Activated CD4-positive, alpha-beta T cell treated with anti-CD3 and anti-CD28 coated beads, Interleukin-2, amount 50 U/mL, for 1 hour (primary cell): ENCODE measurements around the gene OR7C1.
"Not testable (repeated sequence)": the region's sequence is repeated elsewhere in the genome, so short reads cannot be mapped to it uniquely, and the experiment has no call there.

Source experiments
- DNase-seq: peaks from one replicate; pipeline ENCODE4 v3.0.0-alpha.2; 2020

OR7C1 gene

DNA sequence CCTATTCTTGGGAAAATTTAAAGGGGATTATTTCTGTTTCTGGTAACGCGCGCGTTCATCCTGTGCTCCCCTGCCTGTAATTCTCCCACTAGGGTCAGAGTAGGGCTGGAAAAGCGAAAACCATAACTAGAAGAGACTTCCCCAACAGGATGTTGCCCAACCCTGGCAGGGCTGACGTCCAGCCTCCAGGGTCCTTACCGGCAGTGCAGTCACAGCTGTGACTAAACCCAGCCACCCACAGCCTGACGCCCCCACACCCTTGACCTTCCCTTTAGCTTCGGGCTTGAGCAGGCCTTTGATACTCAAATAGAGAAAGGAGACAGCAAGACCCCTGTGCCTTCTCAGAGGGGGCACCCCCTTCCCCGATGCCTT lies 50.3 kb downstream of the OR7C1 start:
- not testable (repeated sequence) for DNase-seq

DNA sequence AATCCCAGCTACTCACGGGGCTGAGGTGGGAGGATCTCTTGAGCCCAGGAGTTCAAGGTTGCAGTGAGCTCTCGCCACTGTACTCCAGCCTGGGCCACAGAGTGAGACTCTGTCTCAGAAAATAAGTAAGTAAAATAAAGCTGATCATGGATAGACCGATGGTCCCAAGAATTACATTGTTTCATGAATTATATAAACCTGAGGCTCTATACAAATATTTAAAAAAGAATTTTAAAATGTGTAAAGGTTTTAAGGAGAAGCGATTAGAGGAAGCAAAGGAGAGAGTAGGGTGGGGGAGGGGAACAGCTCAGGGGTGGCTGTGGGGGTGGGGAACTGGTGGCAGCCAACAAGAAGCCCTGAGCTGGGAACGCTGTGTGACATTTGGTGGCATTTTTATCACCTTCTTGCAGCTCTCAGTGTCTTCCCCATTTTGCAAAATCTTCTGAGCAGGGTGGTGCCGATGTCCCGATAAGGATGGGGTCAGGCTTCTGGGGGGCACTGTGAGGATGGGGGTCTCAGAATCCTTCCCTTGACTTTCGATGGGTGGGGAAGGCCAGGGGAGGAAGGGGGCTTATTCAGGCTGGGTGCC lies 51.5 kb downstream of the OR7C1 start:
- not testable (repeated sequence) for DNase-seq

DNA sequence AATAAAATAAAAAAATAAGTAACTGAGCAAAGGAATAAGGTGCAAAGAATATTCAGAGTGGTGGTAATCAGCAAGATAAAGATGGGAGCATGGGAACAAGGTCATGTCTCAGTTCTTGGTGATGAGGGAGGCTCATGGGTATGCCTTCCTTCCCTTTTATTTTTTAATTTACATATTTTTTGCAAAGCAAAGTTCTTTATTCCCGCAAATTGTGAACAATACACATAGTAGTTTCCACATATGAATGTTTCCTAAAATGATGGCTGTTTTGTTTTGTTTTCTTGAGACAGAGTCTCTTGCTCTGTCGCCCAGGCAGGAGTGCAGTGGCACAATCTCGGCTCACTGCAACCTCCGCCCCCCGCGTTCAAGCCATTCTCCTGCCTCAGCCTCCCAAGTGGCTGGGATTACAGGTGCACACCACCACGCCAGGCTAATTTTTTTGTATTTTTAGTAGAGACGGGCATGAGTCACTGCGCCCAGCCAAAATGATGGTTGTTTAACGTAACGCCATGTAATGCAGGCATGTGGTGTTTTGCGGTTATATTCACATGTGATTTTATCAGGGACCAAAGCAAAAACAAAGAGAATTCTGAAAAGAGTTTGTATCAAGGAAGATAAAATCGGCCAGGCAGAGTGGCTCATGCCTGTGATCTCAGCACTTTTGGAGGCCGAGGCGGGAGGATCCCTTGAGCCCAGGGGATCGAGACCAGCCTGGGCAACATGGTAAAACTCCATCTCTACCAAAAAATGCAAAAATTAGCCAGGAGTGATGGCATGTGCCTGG lies 52.2 kb downstream of the OR7C1 start:
- no peak for DNase-seq

DNA sequence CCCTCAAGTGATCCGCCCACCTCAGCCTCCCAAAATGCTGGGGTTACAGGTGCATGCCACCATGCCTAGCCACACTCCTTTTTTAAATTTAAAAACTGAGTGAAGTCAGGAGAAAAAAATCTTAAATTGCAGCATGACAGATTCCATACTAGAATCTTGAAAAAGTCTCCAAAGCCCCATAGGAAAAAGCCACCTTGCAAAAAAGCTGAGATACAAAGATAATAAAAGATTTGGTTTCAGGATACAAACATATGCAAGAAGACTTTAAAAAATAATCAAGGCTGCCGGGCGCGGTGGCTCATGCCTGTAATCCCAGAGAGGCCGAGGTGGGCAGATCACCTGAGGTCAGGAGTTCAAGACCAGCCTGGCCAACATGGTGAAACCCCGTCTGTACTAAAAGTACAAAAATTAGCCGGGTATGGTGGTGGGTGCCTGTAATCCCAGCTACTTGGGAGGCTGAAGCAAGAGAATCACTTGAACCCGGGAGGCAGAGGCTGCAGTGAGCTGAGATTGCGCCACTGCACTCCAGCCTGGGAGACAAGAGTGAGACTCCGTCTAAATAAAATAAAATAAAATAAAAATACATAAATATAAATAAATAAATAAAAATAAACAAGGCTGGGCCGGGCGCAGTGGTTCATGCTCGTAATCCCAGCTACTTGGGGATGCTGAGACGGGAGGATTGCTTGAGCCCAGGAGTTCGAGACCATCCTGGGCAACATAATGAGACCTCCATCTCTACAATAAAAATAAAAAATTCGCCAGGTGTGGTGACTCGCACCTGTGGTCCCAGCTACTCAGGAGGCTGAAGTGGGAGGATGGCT lies 53.1 kb downstream of the OR7C1 start:
- not testable (repeated sequence) for DNase-seq

DNA sequence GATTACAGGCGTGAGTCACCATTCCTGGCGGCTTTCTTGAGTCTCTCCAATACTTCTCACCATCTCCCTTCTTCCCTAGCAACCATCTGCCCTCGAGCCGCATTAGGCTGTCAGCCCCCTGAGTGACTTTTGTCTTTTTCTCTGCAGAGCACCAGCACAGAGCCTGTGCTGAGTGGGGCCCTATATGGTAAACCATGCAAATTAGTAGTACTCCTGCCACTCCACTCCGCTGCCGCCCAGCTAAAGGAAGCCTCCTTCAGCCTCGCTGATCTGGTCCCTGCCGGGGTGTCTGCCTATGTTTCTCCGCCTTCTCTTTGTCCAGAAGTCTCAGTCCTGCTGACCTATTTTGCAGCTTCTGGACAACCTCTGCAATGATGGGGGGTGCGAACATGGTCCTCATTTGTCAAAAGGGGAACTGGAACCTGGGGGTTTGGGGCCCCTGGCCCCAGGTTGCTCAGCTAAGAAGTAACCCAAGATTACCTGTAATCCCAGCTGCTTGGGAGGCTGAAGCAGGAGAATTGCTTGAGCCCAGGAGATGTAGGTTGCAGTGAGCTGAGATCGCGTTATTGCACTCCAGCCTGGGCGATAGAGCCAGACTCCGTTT lies 54.3 kb downstream of the OR7C1 start:
- DNase-seq, result not testable (repeated sequence)

DNA sequence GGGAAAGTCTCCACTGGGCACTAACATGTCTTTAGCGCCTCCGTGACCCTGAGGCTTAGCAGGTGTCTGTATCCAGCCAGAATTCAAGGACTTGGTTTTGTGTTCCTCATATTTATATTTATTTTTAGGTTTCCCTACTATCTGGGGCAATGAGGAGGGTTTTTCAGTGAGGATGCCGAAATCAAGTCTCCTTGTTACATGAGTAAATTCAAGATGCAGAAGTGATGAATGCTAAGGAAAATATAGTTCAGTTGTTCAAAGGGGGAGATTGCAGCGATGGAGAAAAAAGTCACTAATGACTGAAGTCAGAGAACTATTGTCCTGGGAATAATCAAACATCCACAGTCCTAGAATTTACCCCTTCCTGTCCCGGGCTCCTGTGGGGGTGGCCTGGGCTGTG lies 55.8 kb downstream of the OR7C1 start:
- DNase-seq, result no peak

DNA sequence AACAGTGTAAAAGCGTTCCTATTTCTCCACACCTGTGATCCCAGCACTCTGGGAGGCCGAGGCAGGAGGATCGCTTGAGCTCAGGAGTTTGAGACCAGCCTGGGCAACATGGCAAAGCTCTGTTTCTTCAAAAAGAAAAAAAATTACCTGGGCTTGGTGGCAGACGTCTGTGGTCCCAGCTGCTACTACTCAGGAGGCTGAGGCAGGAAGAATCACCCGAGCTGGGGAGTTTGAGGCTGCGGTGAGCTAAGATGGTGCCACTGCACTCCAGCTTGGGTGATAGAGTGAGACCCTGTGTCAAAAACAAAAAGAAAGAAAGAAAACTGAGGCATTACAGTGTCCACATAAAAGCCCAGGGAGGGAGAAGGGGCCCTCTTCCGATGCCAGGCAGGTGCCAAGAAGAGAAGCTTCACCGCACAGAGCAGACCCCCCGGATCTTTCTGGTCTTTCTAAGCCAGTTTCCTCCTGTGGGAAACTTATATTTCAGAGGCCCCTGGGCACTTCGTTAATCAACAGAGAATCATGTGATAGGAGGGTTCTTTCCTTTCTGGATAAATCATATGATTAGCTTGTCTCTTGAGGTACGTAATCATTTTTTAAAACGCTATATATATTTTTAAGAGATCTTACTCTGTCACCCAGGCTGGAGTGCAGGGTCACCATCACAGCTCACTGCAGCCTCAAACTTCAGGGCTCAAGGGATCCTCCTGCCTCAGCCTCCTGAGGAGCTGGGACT lies 56.7 kb downstream of the OR7C1 start, which contains the start of gene ADGRE2:
Gene ADGRE2, minus strand, starts transcription at position 451 of the 736 bp plus-strand sequence. CDS start 1,804 bp downstream, outside the sequence.
- not testable (repeated sequence) for DNase-seq

DNA sequence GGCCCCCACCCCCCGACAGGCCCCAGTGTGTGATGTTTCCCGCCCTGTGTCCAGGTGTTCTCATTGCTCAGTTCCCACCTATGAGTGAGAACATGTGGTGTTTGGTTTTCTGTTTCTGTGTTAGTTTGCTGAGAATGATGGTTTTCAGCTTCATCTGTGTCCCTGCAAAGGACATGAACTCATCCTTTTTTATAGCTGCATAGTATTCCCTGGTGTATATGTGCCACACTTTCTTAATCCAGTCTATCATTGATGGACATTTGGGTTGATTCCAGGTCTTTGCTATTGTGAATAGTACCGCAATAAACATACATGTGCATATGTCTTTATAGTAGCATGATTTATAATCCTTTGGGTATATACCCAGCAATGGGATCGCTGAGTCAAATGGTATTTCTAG lies 57.3 kb downstream of the OR7C1 start:
- DNase-seq, result not testable (repeated sequence)

DNA sequence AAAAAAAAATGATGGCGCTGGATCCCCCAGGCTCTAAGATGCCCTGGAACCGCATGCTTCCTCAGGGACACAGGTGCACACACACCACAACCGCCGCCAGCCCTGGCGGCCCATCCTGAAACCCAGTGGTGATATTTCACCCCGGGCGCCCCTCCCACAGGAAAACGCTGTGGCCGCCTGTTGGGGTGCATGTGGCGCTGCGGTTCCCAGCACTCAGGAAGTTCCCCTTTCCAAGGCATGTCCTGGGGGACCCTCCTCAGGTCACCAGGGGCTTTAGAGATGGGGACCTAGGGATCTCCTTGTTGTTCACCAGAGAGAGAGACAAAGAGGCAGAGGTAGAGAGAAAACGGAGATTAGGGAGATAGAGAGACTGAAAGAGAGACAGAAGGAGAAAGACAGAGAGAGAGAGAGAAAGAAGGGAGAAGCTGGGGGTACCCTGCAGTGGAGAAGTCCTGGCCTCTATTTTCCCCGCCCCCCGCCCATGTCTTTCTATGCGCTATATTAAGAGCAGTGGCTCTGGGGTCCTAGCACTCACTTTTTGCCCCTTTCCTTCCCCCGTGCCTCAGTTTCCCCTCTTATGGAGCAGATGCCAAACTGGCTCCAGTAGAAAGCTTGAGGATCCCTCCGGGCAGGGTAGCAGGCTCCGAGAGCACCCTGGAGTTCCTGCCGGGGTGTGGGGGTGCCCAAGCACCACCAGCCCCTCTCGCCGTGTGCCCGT lies 59.0 kb downstream of the OR7C1 start:
- no peak for DNase-seq

DNA sequence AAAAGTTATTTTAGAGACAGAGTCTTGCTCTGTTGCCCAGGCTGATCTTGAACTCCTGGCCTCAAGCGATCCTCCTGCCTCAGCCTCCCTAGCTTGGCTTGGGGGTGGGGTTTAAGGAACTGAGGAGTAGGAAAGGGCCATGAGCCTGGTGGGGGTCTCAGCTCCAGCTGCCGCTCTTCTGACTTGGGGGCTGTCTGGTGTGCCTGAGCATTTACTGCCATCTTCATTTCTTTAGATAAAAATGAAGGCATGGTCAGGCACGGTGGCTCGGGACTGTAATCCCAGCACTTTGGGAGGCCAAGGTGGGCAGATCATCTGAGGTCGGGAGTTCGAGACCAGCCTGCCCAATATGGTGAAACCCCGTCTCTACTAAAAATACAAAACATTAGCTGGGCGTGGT lies 59.7 kb downstream of the OR7C1 start:
- not testable (repeated sequence) for DNase-seq

DNA sequence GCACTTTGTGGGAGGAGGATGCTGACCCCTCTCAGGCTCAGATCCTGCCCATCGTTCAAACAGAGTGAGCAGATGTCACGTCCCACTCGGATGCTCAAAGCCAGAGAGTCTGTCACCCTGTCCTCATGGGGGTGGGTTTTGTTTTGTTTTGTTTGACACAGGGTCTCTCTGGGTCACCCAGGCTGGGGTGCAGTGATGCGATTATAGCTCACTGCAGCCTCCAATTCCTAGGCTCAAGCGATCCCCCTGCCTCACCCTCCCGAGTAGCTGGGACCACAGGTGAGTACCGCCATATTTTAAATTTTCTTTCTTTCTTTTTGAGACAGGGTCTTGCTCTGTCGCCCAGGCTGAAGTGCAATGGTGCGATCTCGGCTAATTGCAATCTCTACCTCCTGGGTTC lies 60.6 kb downstream of the OR7C1 start:
- DNase-seq, result no peak

DNA sequence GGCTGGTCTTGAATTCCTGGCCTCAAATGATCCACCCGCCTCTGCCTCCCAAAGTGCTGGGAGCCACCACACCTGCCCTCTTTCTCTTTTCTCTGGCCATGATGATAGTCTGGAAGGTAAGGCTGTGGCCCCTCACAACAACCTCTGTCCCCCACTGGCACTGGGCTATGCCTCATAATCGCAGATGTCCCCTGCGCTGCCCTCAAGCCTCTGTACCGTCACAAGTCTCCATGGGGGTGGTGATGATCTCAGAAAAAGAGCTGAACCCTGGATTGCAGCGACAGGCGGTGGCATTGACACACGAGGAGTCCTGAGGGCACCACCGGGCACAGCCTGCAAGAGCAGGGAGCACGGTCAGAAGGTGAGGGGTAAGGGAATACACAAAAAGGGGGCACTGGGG lies 61.3 kb downstream of the OR7C1 start:
- not testable (repeated sequence) for DNase-seq

DNA sequence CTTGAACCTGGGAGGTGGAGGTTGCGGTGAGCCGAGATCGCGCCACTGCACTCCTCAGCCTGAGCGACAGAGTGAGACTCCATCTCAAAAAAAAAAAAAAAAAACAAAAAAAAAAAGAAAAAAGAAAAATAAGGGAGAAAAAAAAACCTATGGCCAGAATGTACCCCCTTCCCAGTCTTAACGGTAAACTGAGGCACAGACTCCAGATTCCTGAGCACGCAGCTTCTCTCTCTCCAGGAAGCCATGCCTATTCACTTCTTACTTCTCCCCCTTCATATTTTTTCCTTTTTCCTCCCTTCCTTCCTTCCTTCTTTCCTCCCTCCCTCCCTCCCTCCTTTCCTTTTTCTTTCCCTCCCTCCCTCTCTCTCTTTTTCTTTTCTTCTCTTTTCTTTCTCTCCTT lies 62.0 kb downstream of the OR7C1 start:
- no peak for DNase-seq

DNA sequence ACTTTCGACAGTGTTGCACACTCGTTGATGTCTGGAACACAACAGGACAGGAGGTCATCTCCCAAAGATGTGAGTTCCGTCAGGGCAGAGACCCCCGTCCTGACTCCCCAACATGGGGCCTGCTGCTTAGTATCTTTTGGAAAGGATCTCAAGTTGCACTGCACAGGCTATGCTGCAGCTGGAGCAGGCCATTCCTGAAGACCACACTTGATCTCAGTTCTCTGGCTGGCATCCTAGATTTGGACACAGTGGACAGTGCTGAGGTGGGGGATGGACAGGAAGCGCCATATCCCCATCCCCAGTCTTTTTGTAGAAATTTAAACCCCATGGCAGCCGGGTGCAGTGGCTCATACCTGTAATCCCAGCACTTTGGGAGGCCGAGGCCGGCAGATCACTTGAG lies 62.5 kb downstream of the OR7C1 start:
- DNase-seq, result no peak

DNA sequence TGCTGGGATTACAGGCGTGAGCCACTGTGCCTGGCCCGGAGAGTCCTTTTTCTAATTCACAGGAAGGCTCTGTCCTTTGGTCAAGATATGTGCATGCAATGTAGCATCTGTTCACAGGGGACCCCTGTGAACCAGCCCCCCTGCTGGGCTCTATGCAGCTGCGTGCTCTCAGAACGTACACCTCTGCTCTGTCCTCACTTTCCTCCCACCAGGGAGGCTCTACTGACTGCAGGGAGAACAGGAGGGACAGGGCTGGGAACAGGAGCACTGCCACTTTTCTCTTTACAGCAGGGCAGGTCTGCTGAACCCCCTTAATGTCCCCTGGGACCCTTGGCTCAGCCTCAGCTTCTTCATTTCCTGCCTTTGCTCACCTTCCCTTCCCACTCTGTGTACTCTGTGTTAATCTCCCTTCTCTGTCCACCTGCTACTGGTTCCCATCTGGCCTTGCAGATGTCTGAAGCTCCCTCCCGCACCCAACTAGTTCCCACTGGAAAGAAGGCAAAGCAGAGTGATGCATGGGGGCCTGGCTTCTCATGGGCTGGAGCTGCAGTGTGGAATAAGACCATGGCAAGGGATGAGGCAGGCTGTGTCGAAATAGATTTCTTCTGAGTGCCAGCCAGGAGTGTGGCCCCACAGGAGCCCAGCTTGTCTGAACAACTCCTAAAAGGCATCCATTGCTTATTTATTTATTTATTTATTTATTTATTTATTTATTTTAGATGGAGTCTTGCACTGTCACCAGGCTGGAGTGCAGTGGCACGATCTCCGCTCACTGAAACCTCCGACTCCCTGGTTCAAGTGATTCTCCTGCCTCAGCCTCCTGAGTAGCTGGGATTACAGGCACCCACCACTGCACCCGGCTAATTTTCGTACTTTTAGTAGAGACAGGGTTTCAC lies 63.8 kb downstream of the OR7C1 start:
- no peak for DNase-seq

DNA sequence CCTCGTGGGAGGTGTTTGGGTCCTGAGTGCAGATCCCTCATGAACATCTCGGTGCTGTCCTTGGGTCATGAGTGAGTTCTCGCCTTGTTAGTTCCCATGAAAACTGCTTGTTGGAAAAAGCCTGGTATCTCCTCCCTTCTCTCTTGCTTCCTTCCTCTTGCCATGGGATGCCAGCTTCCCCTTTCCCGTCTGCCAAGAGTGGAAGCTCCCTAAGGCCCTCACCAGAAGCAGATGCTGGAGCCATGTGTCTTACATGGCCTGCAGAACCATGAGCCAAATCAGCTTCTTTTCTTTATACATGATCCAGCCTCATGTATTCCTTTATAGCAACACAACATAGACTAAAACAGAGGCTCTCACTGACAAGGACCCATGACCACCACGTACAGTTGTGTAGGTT lies 64.8 kb downstream of the OR7C1 start:
- no peak for DNase-seq

DNA sequence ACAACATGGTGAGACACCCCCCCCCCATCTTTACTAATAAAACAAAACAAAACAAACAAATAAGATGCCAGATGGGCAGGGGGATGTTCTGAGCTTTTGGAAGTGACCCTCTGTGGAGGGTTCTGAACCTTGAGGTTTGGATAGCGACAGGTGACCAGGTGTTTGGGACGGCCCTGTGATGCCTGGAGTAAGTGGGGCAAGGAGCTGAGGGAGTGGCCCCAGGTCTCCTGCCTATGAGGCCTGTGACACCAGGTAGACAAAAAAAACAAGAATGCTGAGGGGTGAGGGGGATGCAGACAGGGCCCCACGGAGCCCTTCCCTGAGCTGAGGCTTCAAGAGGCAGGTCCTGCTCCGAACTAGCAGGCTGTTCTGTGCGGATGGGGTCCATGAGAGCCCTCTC lies 65.8 kb downstream of the OR7C1 start:
- no peak for DNase-seq

DNA sequence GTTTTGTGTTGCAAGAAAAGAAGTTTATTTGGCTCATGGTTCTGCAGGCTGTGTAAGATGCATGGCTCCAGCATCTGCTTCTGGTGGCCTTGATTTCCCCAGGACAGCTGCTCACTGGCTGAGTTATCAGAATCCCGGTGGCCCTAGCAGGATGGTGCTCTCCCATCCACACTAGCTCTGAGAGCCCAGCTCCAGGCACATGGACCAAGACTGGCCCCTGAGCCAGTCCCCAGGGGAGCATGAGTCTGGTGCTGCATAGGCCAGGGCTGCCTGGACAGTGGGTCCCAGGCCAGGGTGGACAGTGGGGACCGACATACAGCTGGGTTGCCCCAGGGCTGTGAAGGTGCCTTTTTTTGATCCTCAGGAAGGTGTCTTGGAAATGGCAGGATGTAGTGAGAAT lies 67.0 kb downstream of the OR7C1 start:
- DNase-seq, result no peak

DNA sequence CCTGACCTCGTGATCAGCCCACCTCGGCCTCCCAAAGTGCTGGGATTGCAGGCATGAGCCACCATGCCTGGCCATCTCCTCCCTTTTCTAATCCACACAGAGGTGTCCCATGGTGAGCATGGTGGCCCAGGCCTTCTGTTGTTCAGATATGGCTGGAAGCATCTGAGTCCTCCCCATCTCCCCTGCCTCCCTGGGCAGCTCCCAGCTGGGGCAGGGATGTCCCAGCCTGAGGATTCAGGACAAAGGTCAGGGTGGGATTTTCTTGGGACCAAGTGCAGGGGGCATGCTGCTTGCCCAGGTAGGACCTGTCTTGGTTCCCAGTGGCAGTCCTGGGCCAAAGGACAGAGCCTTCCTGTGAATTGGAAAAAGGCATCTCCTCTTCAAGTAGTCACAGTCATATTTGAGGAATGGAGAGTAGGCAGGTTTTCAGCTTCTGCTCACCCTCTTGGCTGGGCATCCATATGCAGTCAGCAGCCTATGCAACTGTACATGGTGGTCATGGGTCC lies 67.5 kb downstream of the OR7C1 start:
- DNase-seq, result no peak

DNA sequence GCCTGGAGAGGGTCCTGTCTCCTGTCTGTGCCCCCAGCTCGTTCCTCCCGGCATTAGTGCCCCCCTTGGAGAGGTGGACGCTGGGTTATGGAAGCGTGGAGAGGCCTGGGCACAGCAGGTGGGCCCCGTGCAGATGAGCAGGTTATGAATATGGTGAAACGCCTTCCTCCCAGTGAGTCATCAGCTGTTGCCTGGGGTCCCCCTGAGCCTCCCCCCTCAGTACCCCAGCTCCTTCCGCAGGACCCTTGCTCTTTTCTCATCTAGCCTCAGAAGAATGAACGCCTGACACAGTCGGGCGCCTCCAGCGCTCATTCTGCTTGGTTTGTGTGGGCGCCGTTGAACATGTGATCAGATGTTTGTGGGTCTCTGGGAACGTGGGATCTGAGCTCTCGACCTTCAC lies 69.1 kb downstream of the OR7C1 start:
- DNase-seq, result not testable (repeated sequence)

DNA sequence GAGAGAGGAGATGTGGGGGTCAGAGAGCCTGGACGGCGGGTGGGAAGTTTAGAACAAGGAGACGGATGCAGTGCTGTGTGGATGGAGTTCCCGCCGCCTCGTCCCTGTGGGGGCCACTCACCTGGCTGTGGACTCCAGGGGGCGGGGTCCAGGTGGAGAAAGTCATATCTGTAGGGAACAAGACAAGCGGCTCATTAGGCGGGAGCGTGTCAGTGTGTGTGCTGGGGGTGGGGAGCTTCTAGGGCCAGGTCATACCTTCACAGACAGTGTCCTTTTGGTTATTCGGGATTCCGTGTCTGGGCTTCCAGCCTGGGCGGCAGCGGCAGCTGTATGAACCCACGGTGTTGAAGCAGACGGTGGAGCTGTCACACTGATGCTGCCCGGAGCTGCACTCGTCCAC lies 69.6 kb downstream of the OR7C1 start:
- peak; percentile 7 for DNase-seq
